Measurements from ENCODE around the gene S100A2.

DNA sequence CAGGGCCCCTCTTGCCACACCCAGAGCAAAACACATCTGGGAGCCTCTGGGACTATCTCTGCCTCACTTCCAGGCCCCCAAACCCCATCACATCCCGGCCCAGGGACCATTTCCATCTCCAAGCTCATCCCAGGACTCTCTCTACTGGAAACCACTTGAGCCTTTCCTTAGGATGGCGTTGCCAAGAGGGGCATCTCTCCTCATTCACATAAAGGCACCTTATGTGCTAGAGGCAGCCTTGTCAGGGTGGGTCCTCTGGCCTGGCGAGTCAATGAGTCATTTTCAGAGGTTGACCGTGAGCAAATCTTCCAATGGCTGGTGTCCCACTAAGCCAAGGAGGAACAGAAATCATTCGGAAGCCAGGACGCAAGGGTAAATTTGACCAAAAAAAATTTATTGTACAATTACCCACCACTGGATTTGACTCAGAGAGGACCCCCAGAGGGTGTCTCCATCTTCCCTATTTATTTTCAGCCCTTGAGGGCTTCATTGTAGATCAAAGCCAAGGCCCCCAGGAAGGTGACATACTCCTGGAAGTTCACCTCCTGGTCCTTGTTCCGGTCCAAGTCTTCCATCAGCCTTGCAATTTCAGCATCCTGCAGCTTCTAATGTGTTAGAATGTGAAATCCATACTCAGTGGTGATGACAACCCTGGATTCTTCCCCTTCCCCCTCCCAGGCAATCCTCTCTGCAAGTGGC, 31.3 kb downstream of the S100A2 start:
- TF ChIP-seq POLR2AphosphoS5 (IDR thresholded peaks at IDR 0.05; ENCODE audit: low read depth) (no peak), GABPA (IDR thresholded peaks at IDR 0.05; ENCODE audit: low read depth) (no peak)
- TF ChIP-seq, protein P1, sequence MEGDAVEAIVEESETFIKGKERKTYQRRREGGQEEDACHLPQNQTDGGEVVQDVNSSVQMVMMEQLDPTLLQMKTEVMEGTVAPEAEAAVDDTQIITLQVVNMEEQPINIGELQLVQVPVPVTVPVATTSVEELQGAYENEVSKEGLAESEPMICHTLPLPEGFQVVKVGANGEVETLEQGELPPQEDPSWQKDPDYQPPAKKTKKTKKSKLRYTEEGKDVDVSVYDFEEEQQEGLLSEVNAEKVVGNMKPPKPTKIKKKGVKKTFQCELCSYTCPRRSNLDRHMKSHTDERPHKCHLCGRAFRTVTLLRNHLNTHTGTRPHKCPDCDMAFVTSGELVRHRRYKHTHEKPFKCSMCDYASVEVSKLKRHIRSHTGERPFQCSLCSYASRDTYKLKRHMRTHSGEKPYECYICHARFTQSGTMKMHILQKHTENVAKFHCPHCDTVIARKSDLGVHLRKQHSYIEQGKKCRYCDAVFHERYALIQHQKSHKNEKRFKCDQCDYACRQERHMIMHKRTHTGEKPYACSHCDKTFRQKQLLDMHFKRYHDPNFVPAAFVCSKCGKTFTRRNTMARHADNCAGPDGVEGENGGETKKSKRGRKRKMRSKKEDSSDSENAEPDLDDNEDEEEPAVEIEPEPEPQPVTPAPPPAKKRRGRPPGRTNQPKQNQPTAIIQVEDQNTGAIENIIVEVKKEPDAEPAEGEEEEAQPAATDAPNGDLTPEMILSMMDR (IDR thresholded peaks at IDR 0.05; ENCODE audit: insufficient read depth, low read length): no peak
- TF ChIP-seq, protein P2, sequence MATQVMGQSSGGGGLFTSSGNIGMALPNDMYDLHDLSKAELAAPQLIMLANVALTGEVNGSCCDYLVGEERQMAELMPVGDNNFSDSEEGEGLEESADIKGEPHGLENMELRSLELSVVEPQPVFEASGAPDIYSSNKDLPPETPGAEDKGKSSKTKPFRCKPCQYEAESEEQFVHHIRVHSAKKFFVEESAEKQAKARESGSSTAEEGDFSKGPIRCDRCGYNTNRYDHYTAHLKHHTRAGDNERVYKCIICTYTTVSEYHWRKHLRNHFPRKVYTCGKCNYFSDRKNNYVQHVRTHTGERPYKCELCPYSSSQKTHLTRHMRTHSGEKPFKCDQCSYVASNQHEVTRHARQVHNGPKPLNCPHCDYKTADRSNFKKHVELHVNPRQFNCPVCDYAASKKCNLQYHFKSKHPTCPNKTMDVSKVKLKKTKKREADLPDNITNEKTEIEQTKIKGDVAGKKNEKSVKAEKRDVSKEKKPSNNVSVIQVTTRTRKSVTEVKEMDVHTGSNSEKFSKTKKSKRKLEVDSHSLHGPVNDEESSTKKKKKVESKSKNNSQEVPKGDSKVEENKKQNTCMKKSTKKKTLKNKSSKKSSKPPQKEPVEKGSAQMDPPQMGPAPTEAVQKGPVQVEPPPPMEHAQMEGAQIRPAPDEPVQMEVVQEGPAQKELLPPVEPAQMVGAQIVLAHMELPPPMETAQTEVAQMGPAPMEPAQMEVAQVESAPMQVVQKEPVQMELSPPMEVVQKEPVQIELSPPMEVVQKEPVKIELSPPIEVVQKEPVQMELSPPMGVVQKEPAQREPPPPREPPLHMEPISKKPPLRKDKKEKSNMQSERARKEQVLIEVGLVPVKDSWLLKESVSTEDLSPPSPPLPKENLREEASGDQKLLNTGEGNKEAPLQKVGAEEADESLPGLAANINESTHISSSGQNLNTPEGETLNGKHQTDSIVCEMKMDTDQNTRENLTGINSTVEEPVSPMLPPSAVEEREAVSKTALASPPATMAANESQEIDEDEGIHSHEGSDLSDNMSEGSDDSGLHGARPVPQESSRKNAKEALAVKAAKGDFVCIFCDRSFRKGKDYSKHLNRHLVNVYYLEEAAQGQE (IDR thresholded peaks at IDR 0.05; ENCODE audit: insufficient replicate concordance, low read depth): no peak

Data from HL-60 (cell line).